Activated naive CD8-positive, alpha-beta T cell treated with anti-CD3 and anti-CD28 coated beads, Interleukin-2, amount 50 U/mL, for 16 hours (primary cell): ENCODE results near the gene MAD1L1.
"Not testable (repeated sequence)": the region's sequence is repeated elsewhere in the genome, so short reads cannot be mapped to it uniquely, and the experiment has no call there.

Experiments
- DNase-seq: peaks from one replicate; pipeline ENCODE4 v3.0.0-alpha.2; 2020; ENCODE audit warnings: low read depth, low spot score

The MAD1L1 gene

GRCh38 chr7:2175514-2175913, 57.2 kb downstream of the MAD1L1 start:
- DNase-seq, result no peak

- no peak for DNase-seq
Measured at GRCh38 chr7:2175091-2175490, 57.7 kb downstream of the MAD1L1 start.

- no peak for DNase-seq
Measured at GRCh38 chr7:2173189-2173827, 59.4 kb downstream of the MAD1L1 start.

GRCh38 chr7:2172311-2173188, 60.2 kb downstream of the MAD1L1 start:
- DNase-seq, result no peak

- DNase-seq, result no peak
Measured at GRCh38 chr7:2171855-2172254, 60.9 kb downstream of the MAD1L1 start.

- DNase-seq, result no peak
Measured at GRCh38 chr7:2170576-2171521, 61.9 kb downstream of the MAD1L1 start.

GRCh38 chr7:2169923-2170575, 62.7 kb downstream of the MAD1L1 start:
- DNase-seq, result no peak

GRCh38 chr7:2168615-2169311, 64.0 kb downstream of the MAD1L1 start:
- no peak for DNase-seq

- no peak for DNase-seq
Measured at GRCh38 chr7:2166625-2167280, 66.0 kb downstream of the MAD1L1 start.

- DNase-seq, result no peak
Measured at GRCh38 chr7:2165610-2166594, 66.8 kb downstream of the MAD1L1 start.

- DNase-seq, result no peak
Measured at GRCh38 chr7:2165239-2165609, 67.5 kb downstream of the MAD1L1 start.

- no peak for DNase-seq
Measured at GRCh38 chr7:2164646-2165045, 68.1 kb downstream of the MAD1L1 start.

GRCh38 chr7:2163600-2164555, 68.9 kb downstream of the MAD1L1 start:
- no peak for DNase-seq

- no peak for DNase-seq
Measured at GRCh38 chr7:2162959-2163358, 69.8 kb downstream of the MAD1L1 start.

- not testable (repeated sequence) for DNase-seq
Measured at GRCh38 chr7:2162004-2162902, 70.5 kb downstream of the MAD1L1 start.

GRCh38 chr7:2159176-2159520, 73.6 kb downstream of the MAD1L1 start:
- DNase-seq, result no peak
